Bronchial epithelial cell (primary cell): ENCODE measurements around the gene SALL3. TPM values are rescaled to one million over a fixed set of nuclear protein-coding genes. Genes with fewer than 3 reads are reported as not detected.
A peak's percentile ranks its signal among the peaks of the same experiment; 100 is the strongest.

ENCODE experiments used
- DNase-seq: peaks from one replicate; pipeline ENCODE4 v3.0.0-alpha.2; 2010; ENCODE audit warnings: low read depth
- FAIRE-seq: peaks from 2 replicates; lab custom pipeline; 2011; peaks lifted over from hg19 to GRCh38; lab: Jason Lieb, UNC
- H3K27me3 ChIP-seq: 2 replicates; pipeline ENCODE4 v1.5.1; 2011; ENCODE audit warnings: low read length; ENCODE audit not compliant: control insufficient read depth, insufficient read depth
- H3K36me3 ChIP-seq: 2 replicates; pipeline ENCODE4 v1.5.1; 2011; ENCODE audit warnings: low read length; ENCODE audit not compliant: control insufficient read depth, insufficient read depth
- H3K4me3 ChIP-seq: 2 replicates; pipeline ENCODE4 v1.5.1; 2011; ENCODE audit warnings: mild to moderate bottlenecking, low read depth, low read length, control low read depth
- total RNA-seq: library from RNA; depleted of rRNA; stranded (reverse); fragments of >200 nt; gene quantifications from 2 replicates; pipeline ENCODE4 v1.2.1, GENCODE V29; 2014
- TF ChIP-seq, protein P1 (sequence below): IDR thresholded peaks from 2 replicates; pipeline ENCODE4 v1.5.1; 2011; ENCODE audit warnings: mild to moderate bottlenecking, moderate library complexity, low read length, control low read depth, inconsistent platforms; ENCODE audit not compliant: insufficient read depth, severe bottlenecking

Gene SALL3
- total RNA-seq, 1 donor from 2014 or later = not detected

DNA sequence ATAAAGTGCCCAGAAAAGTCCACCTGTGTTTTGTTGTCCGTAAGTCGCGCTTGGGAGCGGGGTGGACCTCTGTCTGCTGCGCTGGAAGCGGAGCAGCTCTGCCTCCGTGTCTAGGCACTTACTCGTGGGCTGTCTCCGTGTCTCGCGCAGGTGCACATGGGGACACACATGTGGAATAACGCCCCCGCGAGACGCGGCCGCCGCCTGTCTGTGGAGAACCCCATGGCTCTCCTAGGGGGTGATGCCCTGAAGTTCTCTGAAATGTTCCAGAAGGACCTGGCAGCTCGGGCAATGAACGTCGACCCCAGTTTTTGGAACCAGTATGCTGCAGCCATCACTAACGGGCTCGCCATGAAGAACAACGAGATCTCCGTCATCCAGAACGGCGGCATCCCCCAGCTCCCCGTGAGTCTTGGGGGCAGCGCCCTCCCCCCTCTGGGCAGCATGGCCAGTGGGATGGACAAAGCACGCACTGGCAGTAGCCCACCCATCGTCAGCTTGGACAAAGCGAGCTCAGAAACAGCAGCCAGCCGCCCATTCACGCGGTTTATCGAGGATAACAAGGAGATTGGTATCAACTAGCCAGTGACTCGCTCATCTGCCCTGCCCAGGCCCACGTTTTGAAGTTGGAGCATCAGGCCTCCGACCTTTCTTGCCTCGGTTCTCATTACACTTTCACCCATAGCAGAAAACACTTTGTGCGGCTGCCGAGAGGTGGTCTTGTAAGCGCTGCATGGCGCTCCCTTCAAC lies 17.3 kb downstream of the SALL3 start:
- DNase-seq (no peak), FAIRE-seq (no peak)
- TF ChIP-seq, protein P1, sequence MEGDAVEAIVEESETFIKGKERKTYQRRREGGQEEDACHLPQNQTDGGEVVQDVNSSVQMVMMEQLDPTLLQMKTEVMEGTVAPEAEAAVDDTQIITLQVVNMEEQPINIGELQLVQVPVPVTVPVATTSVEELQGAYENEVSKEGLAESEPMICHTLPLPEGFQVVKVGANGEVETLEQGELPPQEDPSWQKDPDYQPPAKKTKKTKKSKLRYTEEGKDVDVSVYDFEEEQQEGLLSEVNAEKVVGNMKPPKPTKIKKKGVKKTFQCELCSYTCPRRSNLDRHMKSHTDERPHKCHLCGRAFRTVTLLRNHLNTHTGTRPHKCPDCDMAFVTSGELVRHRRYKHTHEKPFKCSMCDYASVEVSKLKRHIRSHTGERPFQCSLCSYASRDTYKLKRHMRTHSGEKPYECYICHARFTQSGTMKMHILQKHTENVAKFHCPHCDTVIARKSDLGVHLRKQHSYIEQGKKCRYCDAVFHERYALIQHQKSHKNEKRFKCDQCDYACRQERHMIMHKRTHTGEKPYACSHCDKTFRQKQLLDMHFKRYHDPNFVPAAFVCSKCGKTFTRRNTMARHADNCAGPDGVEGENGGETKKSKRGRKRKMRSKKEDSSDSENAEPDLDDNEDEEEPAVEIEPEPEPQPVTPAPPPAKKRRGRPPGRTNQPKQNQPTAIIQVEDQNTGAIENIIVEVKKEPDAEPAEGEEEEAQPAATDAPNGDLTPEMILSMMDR = no peak

DNA sequence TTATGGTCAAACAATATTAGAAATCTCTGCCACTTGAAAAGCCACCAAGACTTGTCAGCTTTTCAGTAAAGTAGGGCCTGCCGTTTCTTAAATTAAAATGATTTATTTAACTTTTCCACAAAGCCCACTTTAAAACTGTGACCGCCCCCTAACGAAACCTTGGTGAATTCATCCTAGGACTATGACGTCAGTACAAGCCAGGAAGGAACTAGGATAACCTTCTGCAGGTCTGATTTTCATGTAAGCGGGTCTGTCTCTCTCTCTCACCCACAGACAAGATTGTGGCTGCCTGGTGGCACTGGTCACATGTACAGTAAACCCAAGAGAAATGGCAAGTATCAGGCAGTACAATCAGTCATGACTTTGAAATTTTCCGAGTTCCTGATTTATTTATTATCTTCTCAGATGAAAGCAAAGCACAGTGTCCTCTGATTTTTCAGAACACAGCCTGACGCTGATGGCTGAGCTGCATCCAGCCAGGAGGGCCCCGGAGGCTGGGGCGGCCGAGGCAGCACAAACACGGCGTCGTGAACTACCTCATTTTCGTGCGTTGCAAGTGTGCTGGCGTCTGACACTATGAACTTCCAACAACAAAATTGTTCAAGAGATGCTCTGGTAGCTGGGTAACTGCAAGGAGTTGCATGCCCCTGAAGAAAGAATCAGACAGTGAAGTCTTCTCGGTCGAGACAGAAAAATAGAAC lies 18.9 kb downstream of the SALL3 start:
- Histone ChIP-seq H3K36me3 (no peaks in the 10 kb centered on the region), H3K4me3 (no peak overlapping the region), H3K27me3 (no peaks in the 10 kb centered on the region)
- FAIRE-seq (no peak), DNase-seq (no peak)
- TF ChIP-seq, protein P1 = no peak

More for the DNA sequence above, 17.3 kb downstream of the SALL3 start:
- no peaks in the 10 kb centered on the region for H3K27me3 ChIP-seq
- H3K36me3 ChIP-seq = no peaks in the 10 kb centered on the region
- H3K4me3 ChIP-seq = no peak overlapping the region

DNA sequence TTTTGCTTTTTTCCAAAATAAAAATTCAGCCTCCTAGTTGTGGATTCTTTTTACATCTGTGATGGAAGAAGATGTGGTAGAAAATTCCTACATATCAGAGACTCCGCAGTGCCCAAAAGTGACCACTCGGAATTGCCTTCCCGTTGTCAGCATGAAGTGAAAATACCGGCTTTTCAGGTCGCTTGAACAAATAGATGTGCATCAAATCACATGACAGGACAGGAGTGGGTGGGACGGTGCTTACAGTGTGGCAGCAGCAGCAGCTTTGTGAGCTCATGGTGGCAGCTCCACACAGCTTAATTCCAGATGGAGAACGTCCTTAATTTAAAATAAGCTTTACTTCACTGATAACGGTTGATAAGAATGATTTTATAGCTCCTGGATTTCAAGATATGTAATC lies 20.3 kb downstream of the SALL3 start:
- Histone ChIP-seq H3K27me3 (no peaks in the 10 kb centered on the region), H3K36me3 (no peaks in the 10 kb centered on the region), H3K4me3 (no peak overlapping the region)
- DNase-seq (peak; percentile 36), FAIRE-seq (no peak)
- TF ChIP-seq, protein P1 = no peak

DNA sequence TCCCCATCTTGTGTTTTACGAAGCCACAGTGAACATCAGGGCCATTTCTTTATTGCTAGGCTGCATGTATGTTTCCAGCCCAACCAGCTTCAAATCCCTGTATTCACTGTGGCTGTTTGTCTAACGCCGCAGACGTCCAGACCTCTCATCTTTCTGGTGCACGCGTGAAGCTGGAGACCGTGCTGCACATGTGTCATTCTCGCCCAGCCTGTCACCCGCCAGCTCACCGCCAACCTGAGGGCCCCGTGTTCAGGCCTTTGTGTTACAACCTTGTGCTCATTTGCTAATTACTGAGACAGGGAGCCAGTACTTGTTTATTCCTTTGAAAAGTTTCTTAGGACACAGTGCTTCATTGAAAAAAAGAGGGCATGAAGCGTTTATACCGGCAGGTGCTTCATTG lies 21.4 kb downstream of the SALL3 start:
- FAIRE-seq (no peak), DNase-seq (no peak)
- Histone ChIP-seq H3K4me3 (no peak overlapping the region), H3K27me3 (no peaks in the 10 kb centered on the region), H3K36me3 (no peaks in the 10 kb centered on the region)
- TF ChIP-seq, protein P1 = no peak

DNA sequence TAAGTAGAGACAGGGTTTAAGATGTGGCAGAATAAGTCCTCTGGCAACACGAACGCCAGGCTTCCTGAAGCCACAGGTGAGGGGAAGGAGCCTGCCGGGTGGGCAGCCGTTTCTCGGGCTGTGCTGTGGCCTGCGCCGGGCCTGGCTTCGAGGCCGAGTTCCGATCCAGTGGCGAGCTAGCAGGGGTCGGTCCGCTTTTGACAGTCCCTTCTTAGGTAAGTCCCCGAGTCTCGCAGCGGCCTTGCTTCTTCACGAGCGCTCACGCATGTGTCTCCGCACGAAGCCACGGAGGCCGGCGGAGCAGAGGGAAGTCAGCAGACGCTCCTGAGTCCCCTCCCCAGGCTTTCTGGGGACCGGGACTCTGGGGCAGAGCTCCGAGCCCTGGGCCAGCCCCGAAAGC lies 26.0 kb downstream of the SALL3 start:
- no peaks in the 10 kb centered on the region for H3K27me3 ChIP-seq

More for the DNA sequence above, 26.0 kb downstream of the SALL3 start:
- Histone ChIP-seq H3K36me3 (no peaks in the 10 kb centered on the region), H3K4me3 (no peak overlapping the region)
- FAIRE-seq (no peak), DNase-seq (no peak)
- TF ChIP-seq, protein P1 = no peak
